ENCODE data around the gene ATN1.

DNA sequence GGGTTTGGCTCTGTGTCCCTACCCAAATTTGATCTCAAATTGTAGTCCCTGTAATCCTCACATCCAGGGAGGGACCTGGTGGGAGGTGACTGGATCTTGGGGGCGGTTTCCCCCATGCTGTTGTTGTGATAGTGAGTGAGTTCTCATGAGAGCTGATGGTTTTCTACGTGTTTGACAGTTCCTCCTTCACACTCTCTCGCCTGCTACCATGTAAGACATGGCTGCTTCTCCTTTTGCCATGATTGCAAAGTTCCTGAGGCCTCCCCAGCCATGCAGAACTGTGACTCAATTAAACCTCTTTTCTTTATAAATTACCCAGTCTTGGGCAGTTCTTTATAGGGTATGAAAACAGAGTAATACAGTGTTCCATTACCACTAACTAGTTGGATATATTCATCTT, 33.4 kb upstream of the ATN1 start:
- no peak for TF ChIP-seq EP300 (IDR thresholded peaks at IDR 0.05)
- TF ChIP-seq, protein P1, sequence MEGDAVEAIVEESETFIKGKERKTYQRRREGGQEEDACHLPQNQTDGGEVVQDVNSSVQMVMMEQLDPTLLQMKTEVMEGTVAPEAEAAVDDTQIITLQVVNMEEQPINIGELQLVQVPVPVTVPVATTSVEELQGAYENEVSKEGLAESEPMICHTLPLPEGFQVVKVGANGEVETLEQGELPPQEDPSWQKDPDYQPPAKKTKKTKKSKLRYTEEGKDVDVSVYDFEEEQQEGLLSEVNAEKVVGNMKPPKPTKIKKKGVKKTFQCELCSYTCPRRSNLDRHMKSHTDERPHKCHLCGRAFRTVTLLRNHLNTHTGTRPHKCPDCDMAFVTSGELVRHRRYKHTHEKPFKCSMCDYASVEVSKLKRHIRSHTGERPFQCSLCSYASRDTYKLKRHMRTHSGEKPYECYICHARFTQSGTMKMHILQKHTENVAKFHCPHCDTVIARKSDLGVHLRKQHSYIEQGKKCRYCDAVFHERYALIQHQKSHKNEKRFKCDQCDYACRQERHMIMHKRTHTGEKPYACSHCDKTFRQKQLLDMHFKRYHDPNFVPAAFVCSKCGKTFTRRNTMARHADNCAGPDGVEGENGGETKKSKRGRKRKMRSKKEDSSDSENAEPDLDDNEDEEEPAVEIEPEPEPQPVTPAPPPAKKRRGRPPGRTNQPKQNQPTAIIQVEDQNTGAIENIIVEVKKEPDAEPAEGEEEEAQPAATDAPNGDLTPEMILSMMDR (IDR thresholded peaks at IDR 0.05): no peak
- no peak for TF ChIP-seq POLR2A (IDR thresholded peaks at IDR 0.05)
- no peak for TF ChIP-seq POLR2AphosphoS5 (IDR thresholded peaks at IDR 0.05)

Measured in sigmoid colon (tissue), 4 donors.